ENCODE results near the gene CSK.
"Not testable (repeated sequence)": the region's sequence is repeated elsewhere in the genome, so short reads cannot be mapped to it uniquely, and the experiment has no call there.

Gene CSK

GRCh38 chr15:74770211-74770903, 11.5 kb upstream of the CSK start:
- no peak for DNase-seq (ENCODE audit: low spot score)

- no peak for DNase-seq (ENCODE audit: low spot score)
Observed at GRCh38 chr15:74773329-74773728, 8.6 kb upstream of the CSK start.

- peak; percentile 71 for DNase-seq (ENCODE audit: low spot score)
Observed at GRCh38 chr15:74773731-74774252, 8.1 kb upstream of the CSK start.

GRCh38 chr15:74775132-74775562, 6.7 kb upstream of the CSK start:
- no peak for DNase-seq (ENCODE audit: low spot score)

GRCh38 chr15:74775894-74776293, 6.0 kb upstream of the CSK start:
- no peak for DNase-seq (ENCODE audit: low spot score)

- DNase-seq (ENCODE audit: low spot score) = no peak
Observed at GRCh38 chr15:74776821-74777768, 4.8 kb upstream of the CSK start.

GRCh38 chr15:74777769-74778598, 3.9 kb upstream of the CSK start:
- DNase-seq (ENCODE audit: low spot score) = peak; percentile 67

- no peak for DNase-seq (ENCODE audit: low spot score)
Observed at GRCh38 chr15:74778599-74778970, 3.3 kb upstream of the CSK start.

GRCh38 chr15:74779162-74779648, 2.7 kb upstream of the CSK start:
- DNase-seq (ENCODE audit: low spot score) = no peak

- DNase-seq (ENCODE audit: low spot score) = no peak
Observed at GRCh38 chr15:74780523-74781430, 1.1 kb upstream of the CSK start.

GRCh38 chr15:74782259-74783071, 585 bp downstream of the CSK start:
- peak; percentile 48 for DNase-seq (ENCODE audit: low spot score)

GRCh38 chr15:74783072-74783807, 1.4 kb downstream of the CSK start:
- DNase-seq (ENCODE audit: low spot score) = no peak

GRCh38 chr15:74783808-74784175, 1.9 kb downstream of the CSK start:
- no peak for DNase-seq (ENCODE audit: low spot score)

- DNase-seq (ENCODE audit: low spot score) = no peak
Observed at GRCh38 chr15:74784426-74785193, 2.7 kb downstream of the CSK start.

GRCh38 chr15:74785194-74786032, 3.5 kb downstream of the CSK start:
- no peak for DNase-seq (ENCODE audit: low spot score)

GRCh38 chr15:74786081-74786480, 4.2 kb downstream of the CSK start:
- DNase-seq (ENCODE audit: low spot score) = not testable (repeated sequence)

- DNase-seq (ENCODE audit: low spot score) = no peak
Observed at GRCh38 chr15:74786551-74787165, 4.8 kb downstream of the CSK start.
